A673 (cell line): ENCODE results near the gene KLHL30. TPM values are rescaled to one million over a fixed set of nuclear protein-coding genes. Genes with fewer than 3 reads are reported as not detected.

Source experiments
- BruUV-seq: library from RNA; stranded (reverse); fragments of 400-500 nt; replicated peaks from 2 replicates; lab custom pipeline; 2021; lab: Mats Ljungman, UMichigan
- CTCF ChIA-PET: fragments of 300-600 bp; sonication (Branson Sonifier 250); formaldehyde crosslinking; loops from one replicate; lab custom pipeline; 2022; ENCODE audit warnings: antibody characterized with exemption; lab: Charles Lee
- POLR2A ChIA-PET: fragments of 300-600 bp; sonication (Branson Sonifier 250); formaldehyde crosslinking; loops from one replicate; lab custom pipeline; 2022; ENCODE audit warnings: antibody characterized with exemption; ENCODE audit not compliant: low non-redundant PET; lab: Charles Lee
- DNase-seq: peaks from one replicate; pipeline ENCODE4 v3.0.0-alpha.2; 2015; ENCODE audit warnings: low spot score
- H3K27ac ChIP-seq: fragments of 200-600 bp; sonication (generic); 2 replicates; pipeline ENCODE4 v1.5.1; 2016; ENCODE audit warnings: mixed run types, low read depth, mild to moderate bottlenecking, mixed read lengths, antibody characterized with exemption, low read length; ENCODE audit not compliant: poor library complexity, severe bottlenecking
- H3K27me3 ChIP-seq: fragments of 200-600 bp; sonication (generic); replicated peaks from 2 replicates; pipeline ENCODE4 v1.6.1; 2017; ENCODE audit warnings: mixed run types, low read depth, mild to moderate bottlenecking, mixed read lengths, antibody characterized with exemption, low read length; ENCODE audit not compliant: insufficient read depth, poor library complexity
- H3K36me3 ChIP-seq: fragments of 200-600 bp; sonication (generic); 2 replicates; pipeline ENCODE4 v1.6.1; 2016; ENCODE audit warnings: mixed run types, mild to moderate bottlenecking, mixed read lengths, antibody characterized with exemption, low read length; ENCODE audit not compliant: insufficient read depth, poor library complexity, severe bottlenecking
- H3K4me1 ChIP-seq: fragments of 200-600 bp; sonication (generic); 2 replicates; pipeline ENCODE4 v1.6.1; 2017; ENCODE audit warnings: mixed run types, mild to moderate bottlenecking, mixed read lengths, antibody characterized with exemption, low read length; ENCODE audit not compliant: insufficient read depth, poor library complexity, severe bottlenecking
- H3K4me3 ChIP-seq: fragments of 200-600 bp; sonication (generic); 2 replicates; pipeline ENCODE4 v1.5.1; 2016; ENCODE audit warnings: low read depth, mixed run types, mild to moderate bottlenecking, mixed read lengths, low read length; ENCODE audit not compliant: poor library complexity, severe bottlenecking
- H3K9me3 ChIP-seq: fragments of 200-600 bp; sonication (generic); 2 replicates; pipeline ENCODE4 v1.6.1; 2016; ENCODE audit warnings: mixed run types, low read depth, mild to moderate bottlenecking, mixed read lengths, antibody characterized with exemption, low read length; ENCODE audit not compliant: poor library complexity, severe bottlenecking
- CTCF ChIP-seq: fragments of 300-800, 200-600 bp; sonication (generic); conservative IDR thresholded peaks from 2 replicates; pipeline ENCODE4 v1.5.1; 2017; ENCODE audit warnings: low read depth, mild to moderate bottlenecking, antibody characterized with exemption, low read length, moderate library complexity, mixed read lengths
- EZH2 ChIP-seq: fragments of 200-600 bp; sonication (generic); IDR thresholded peaks from 2 replicates; pipeline ENCODE4 v1.6.1; 2017; ENCODE audit warnings: borderline replicate concordance, low read depth, mild to moderate bottlenecking, mixed read lengths, antibody characterized with exemption, low read length; ENCODE audit not compliant: poor library complexity, severe bottlenecking
- intact Hi-C: fragments of 100-400 bp; cut with micrococcal nuclease; formaldehyde crosslinking; loops from one replicate; pipeline ENCODE4 v1.10.0; 2022; ENCODE audit not compliant: unreplicated experiment
- total RNA-seq: library from RNA; stranded (reverse); gene quantifications from 2 replicates; pipeline ENCODE4 v1.2.3, GENCODE V29; 2021

The KLHL30 gene
- total RNA-seq, 1 experiment from 2014 or later = not detected

GRCh38 chr2:238092486-238093035 lies 45.9 kb upstream of the KLHL30 start:
- Histone ChIP-seq H3K27me3 (no peaks in the 10 kb centered on the region), H3K36me3 (peaks cover 4% of the 10 kb centered on the region), H3K4me3 (no peak overlapping the region), H3K27ac (no peak overlapping the region), H3K9me3 (no peaks in the 10 kb centered on the region), H3K4me1 (peaks cover 6% of the 10 kb centered on the region)
- no peak for TF ChIP-seq CTCF
- no peak for TF ChIP-seq EZH2
- ChIA-PET POLR2A (no interaction called here), CTCF (no interaction called here)
- BruUV-seq = no TSS peak
- DNase-seq = no peak
- intact Hi-C loops = no loop called here

GRCh38 chr2:238093181-238094140 lies 45.0 kb upstream of the KLHL30 start:
- no TSS peak for BruUV-seq
- Histone ChIP-seq H3K27ac (no peak overlapping the region), H3K27me3 (no peaks in the 10 kb centered on the region), H3K4me3 (no peak overlapping the region), H3K4me1 (peaks cover 10% of the 10 kb centered on the region), H3K36me3 (peaks cover 4% of the 10 kb centered on the region), H3K9me3 (no peaks in the 10 kb centered on the region)
- DNase-seq = no peak
- TF ChIP-seq EZH2 (no peak), CTCF (no peak)
- intact Hi-C loops = no loop called here
- ChIA-PET POLR2A (no interaction called here), CTCF (no interaction called here)

GRCh38 chr2:238094438-238095022 lies 43.9 kb upstream of the KLHL30 start:
- intact Hi-C loops = no loop called here
- CTCF ChIA-PET = no interaction called here
- no TSS peak for BruUV-seq

More at GRCh38 chr2:238094438-238095022, 43.9 kb upstream of the KLHL30 start:
- no peaks in the 10 kb centered on the region for H3K9me3 ChIP-seq
- peaks cover 19% of the 10 kb centered on the region for H3K4me1 ChIP-seq
- POLR2A ChIA-PET = no interaction called here
- TF ChIP-seq CTCF = no peak
- H3K36me3 ChIP-seq = peaks cover 4% of the 10 kb centered on the region
- H3K27ac ChIP-seq = no peak overlapping the region
- no peak for DNase-seq
- H3K27me3 ChIP-seq = no peaks in the 10 kb centered on the region
- no peak overlapping the region for H3K4me3 ChIP-seq
